ENCODE measurements around the gene CDK14.

The CDK14 gene

GRCh38 chr7:90709501-90710465 is 113.7 kb downstream of the CDK14 start:
- Histone ChIP-seq H3K79me2 (ENCODE audit: insufficient read depth, low read length) (peaks cover 49% of the 10 kb centered on the region), H3K9me3 (ENCODE audit: low read length) (no peaks in the 10 kb centered on the region), H3K4me1 (ENCODE audit: insufficient read depth, low read length, severe bottlenecking) (peaks cover 78% of the 10 kb centered on the region), H3F3A (ENCODE audit: insufficient read depth, low read length) (0 out of 2 replicates have a peak, but pooled peaks cover 5% of the 10 kb centered on the region), H3K27ac (ENCODE audit: low read depth, low read length, poor library complexity, severe bottlenecking) (peak overlapping the region; percentile 91), H2AFZ (ENCODE audit: low read length) (peak overlapping the region; percentile 5; the same call in 1 of the 2 replicates), H3K4me2 (ENCODE audit: low read length) (peak overlapping the region; percentile 89), H3K4me3 (ENCODE audit: low read depth, low read length, poor library complexity, severe bottlenecking) (peak overlapping the region; percentile 88), H3K36me3 (ENCODE audit: insufficient read depth, low read length) (peaks cover 16% of the 10 kb centered on the region), H4K20me1 (ENCODE audit: insufficient read depth, low read length) (no peaks in the 10 kb centered on the region), H3K9ac (ENCODE audit: low read length) (peak overlapping the region; percentile 72), H3K9me2 (ENCODE audit: low read depth, low read length) (no peaks in the 10 kb centered on the region), H3K27me3 (ENCODE audit: insufficient read depth, low read length) (no peaks in the 10 kb centered on the region)
- TF ChIP-seq EZH2 (IDR thresholded peaks at IDR 0.05; ENCODE audit: borderline replicate concordance, low read length) = no peak
- no peak for TF ChIP-seq CTCF (IDR thresholded peaks at IDR 0.05; ENCODE audit: low read length)

- Histone ChIP-seq H3K4me2 (ENCODE audit: low read length) (peak overlapping the region; percentile 89), H3F3A (ENCODE audit: insufficient read depth, low read length) (0 out of 2 replicates have a peak, but pooled peaks cover 5% of the 10 kb centered on the region), H3K9ac (ENCODE audit: low read length) (peak overlapping the region; percentile 72), H3K79me2 (ENCODE audit: insufficient read depth, low read length) (peaks cover 55% of the 10 kb centered on the region), H2AFZ (ENCODE audit: low read length) (no peak overlapping the region), H3K36me3 (ENCODE audit: insufficient read depth, low read length) (peaks cover 16% of the 10 kb centered on the region), H3K27ac (ENCODE audit: low read depth, low read length, poor library complexity, severe bottlenecking) (peak overlapping the region; percentile 91), H3K4me3 (ENCODE audit: low read depth, low read length, poor library complexity, severe bottlenecking) (peak overlapping the region; percentile 88), H3K4me1 (ENCODE audit: insufficient read depth, low read length, severe bottlenecking) (peaks cover 81% of the 10 kb centered on the region), H4K20me1 (ENCODE audit: insufficient read depth, low read length) (no peaks in the 10 kb centered on the region), H3K27me3 (ENCODE audit: insufficient read depth, low read length) (no peaks in the 10 kb centered on the region), H3K9me2 (ENCODE audit: low read depth, low read length) (no peaks in the 10 kb centered on the region), H3K9me3 (ENCODE audit: low read length) (no peaks in the 10 kb centered on the region)
- TF ChIP-seq CTCF (IDR thresholded peaks at IDR 0.05; ENCODE audit: low read length) (no peak), EZH2 (IDR thresholded peaks at IDR 0.05; ENCODE audit: borderline replicate concordance, low read length) (no peak)
These were observed 114.3 kb downstream of the CDK14 start for GRCh38 chr7:90710466-90710850.

- peak overlapping the region; percentile 72 for H3K9ac ChIP-seq (ENCODE audit: low read length)
These were observed 117.5 kb downstream of the CDK14 start for GRCh38 chr7:90713628-90714027.

More at GRCh38 chr7:90713628-90714027, 117.5 kb downstream of the CDK14 start:
- Histone ChIP-seq H3F3A (ENCODE audit: insufficient read depth, low read length) (0 out of 2 replicates have a peak, but pooled peaks cover 5% of the 10 kb centered on the region), H3K27me3 (ENCODE audit: insufficient read depth, low read length) (no peaks in the 10 kb centered on the region), H3K9me3 (ENCODE audit: low read length) (no peaks in the 10 kb centered on the region), H3K79me2 (ENCODE audit: insufficient read depth, low read length) (peaks cover 87% of the 10 kb centered on the region), H2AFZ (ENCODE audit: low read length) (no peak overlapping the region), H3K4me2 (ENCODE audit: low read length) (peak overlapping the region; percentile 89), H3K27ac (ENCODE audit: low read depth, low read length, poor library complexity, severe bottlenecking) (peak overlapping the region; percentile 91), H3K36me3 (ENCODE audit: insufficient read depth, low read length) (peaks cover 16% of the 10 kb centered on the region), H3K4me3 (ENCODE audit: low read depth, low read length, poor library complexity, severe bottlenecking) (peak overlapping the region; percentile 88), H3K9me2 (ENCODE audit: low read depth, low read length) (no peaks in the 10 kb centered on the region), H3K4me1 (ENCODE audit: insufficient read depth, low read length, severe bottlenecking) (peaks cover 81% of the 10 kb centered on the region), H4K20me1 (ENCODE audit: insufficient read depth, low read length) (no peaks in the 10 kb centered on the region)
- TF ChIP-seq CTCF (IDR thresholded peaks at IDR 0.05; ENCODE audit: low read length) (no peak), EZH2 (IDR thresholded peaks at IDR 0.05; ENCODE audit: borderline replicate concordance, low read length) (no peak)
